ENCODE data around the gene GPRC5B.
A peak's percentile ranks its signal among the peaks of the same experiment; 100 is the strongest.

The GPRC5B gene

GRCh38 chr16:19909750-19910322 is 25.2 kb upstream of the GPRC5B start:
- H3K4me3 Mint-ChIP-seq, result no peak overlapping the region
- peaks cover 21 to 24% of the 10 kb centered on the region in 2 donors for H3K27me3 Mint-ChIP-seq
- peaks cover 4 to 11% of the 10 kb centered on the region in 2 donors for H3K4me1 Mint-ChIP-seq
- peaks cover 0 to 5% of the 10 kb centered on the region in 2 donors for H3K9me3 Mint-ChIP-seq
- DNase-seq (no peak), ATAC-seq (replicated peaks) (no peak)
- no peaks in the 10 kb centered on the region for H3K36me3 Mint-ChIP-seq
- H3K27ac Mint-ChIP-seq, result no peak overlapping the region

GRCh38 chr16:19908921-19909320 is 24.3 kb upstream of the GPRC5B start:
- no peak for ATAC-seq (replicated peaks)
- H3K27me3 Mint-ChIP-seq, result peaks cover 21 to 24% of the 10 kb centered on the region in 2 donors
- no peaks in the 10 kb centered on the region for H3K36me3 Mint-ChIP-seq
- peaks cover 0 to 5% of the 10 kb centered on the region in 2 donors for H3K9me3 Mint-ChIP-seq
- no peak for DNase-seq
- H3K4me3 Mint-ChIP-seq, result no peak overlapping the region
- no peak overlapping the region for H3K27ac Mint-ChIP-seq
- peaks cover 4 to 11% of the 10 kb centered on the region in 2 donors for H3K4me1 Mint-ChIP-seq

GRCh38 chr16:19907161-19907992 is 22.7 kb upstream of the GPRC5B start:
- peak; percentile 96 to 98 for ATAC-seq (replicated peaks)
- Mint-ChIP-seq H3K27ac (no peak overlapping the region), H3K4me3 (no peak overlapping the region), H3K4me1 (peaks cover 4 to 11% of the 10 kb centered on the region in 2 donors), H3K36me3 (no peaks in the 10 kb centered on the region), H3K9me3 (peaks cover 4 to 6% of the 10 kb centered on the region in 2 donors), H3K27me3 (peaks cover 24 to 25% of the 10 kb centered on the region in 2 donors)
- DNase-seq, result peak; percentile 69

GRCh38 chr16:19901164-19901563 is 16.5 kb upstream of the GPRC5B start:
- Mint-ChIP-seq H3K4me1 (peaks cover 2 to 6% of the 10 kb centered on the region in 2 donors), H3K9me3 (peaks cover 2 to 4% of the 10 kb centered on the region in 2 donors), H3K36me3 (no peaks in the 10 kb centered on the region), H3K27me3 (peaks cover 21 to 28% of the 10 kb centered on the region in 2 donors), H3K4me3 (no peak overlapping the region), H3K27ac (no peak overlapping the region)
- ATAC-seq (replicated peaks) (no peak), DNase-seq (no peak)

GRCh38 chr16:19899605-19899955 is 14.9 kb upstream of the GPRC5B start:
- DNase-seq (no peak), ATAC-seq (replicated peaks) (peak in 1 of 2 donors; percentile 2)
- peaks cover 2 to 4% of the 10 kb centered on the region in 2 donors for H3K9me3 Mint-ChIP-seq
- no peaks in the 10 kb centered on the region for H3K36me3 Mint-ChIP-seq
- H3K4me3 Mint-ChIP-seq, result no peak overlapping the region
- peaks cover 2 to 6% of the 10 kb centered on the region in 2 donors for H3K4me1 Mint-ChIP-seq
- H3K27me3 Mint-ChIP-seq, result peaks cover 21 to 28% of the 10 kb centered on the region in 2 donors
- no peak overlapping the region for H3K27ac Mint-ChIP-seq

GRCh38 chr16:19898924-19899604 is 14.4 kb upstream of the GPRC5B start:
- H3K9me3 Mint-ChIP-seq, result peaks cover 2 to 4% of the 10 kb centered on the region in 2 donors
- H3K27ac Mint-ChIP-seq, result no peak overlapping the region
- peaks cover 21 to 28% of the 10 kb centered on the region in 2 donors for H3K27me3 Mint-ChIP-seq
- peaks cover 2 to 6% of the 10 kb centered on the region in 2 donors for H3K4me1 Mint-ChIP-seq
- ATAC-seq (replicated peaks), result peak; percentile 69 to 74
- H3K4me3 Mint-ChIP-seq, result no peak overlapping the region
- no peaks in the 10 kb centered on the region for H3K36me3 Mint-ChIP-seq
- no peak for DNase-seq

GRCh38 chr16:19898166-19898565 is 13.5 kb upstream of the GPRC5B start:
- ATAC-seq (replicated peaks), result no peak
- no peak for DNase-seq
- Mint-ChIP-seq H3K4me1 (peaks cover 2 to 6% of the 10 kb centered on the region in 2 donors), H3K27me3 (peaks cover 23 to 28% of the 10 kb centered on the region in 2 donors), H3K36me3 (no peaks in the 10 kb centered on the region), H3K27ac (no peak overlapping the region), H3K4me3 (no peak overlapping the region), H3K9me3 (peaks cover 2 to 4% of the 10 kb centered on the region in 2 donors)

- no peak overlapping the region for H3K27ac Mint-ChIP-seq
- no peaks in the 10 kb centered on the region for H3K9me3 Mint-ChIP-seq
- DNase-seq (no peak), ATAC-seq (replicated peaks) (no peak)
- peaks cover 24 to 28% of the 10 kb centered on the region in 2 donors for H3K27me3 Mint-ChIP-seq
- H3K4me1 Mint-ChIP-seq, result peaks cover 2 to 6% of the 10 kb centered on the region in 2 donors
- no peak overlapping the region for H3K4me3 Mint-ChIP-seq
- H3K36me3 Mint-ChIP-seq, result no peaks in the 10 kb centered on the region
These were observed 12.3 kb upstream of the GPRC5B start for GRCh38 chr16:19896951-19897350.

GRCh38 chr16:19894586-19894985 is 9.9 kb upstream of the GPRC5B start:
- no peak overlapping the region for H3K27ac Mint-ChIP-seq
- ATAC-seq (replicated peaks) (no peak), DNase-seq (no peak)
- peaks cover 24% of the 10 kb centered on the region in 2 donors for H3K27me3 Mint-ChIP-seq
- no peak overlapping the region for H3K4me3 Mint-ChIP-seq
- H3K9me3 Mint-ChIP-seq, result no peaks in the 10 kb centered on the region
- peaks cover 2 to 6% of the 10 kb centered on the region in 2 donors for H3K4me1 Mint-ChIP-seq
- no peaks in the 10 kb centered on the region for H3K36me3 Mint-ChIP-seq

GRCh38 chr16:19892902-19893301 is 8.3 kb upstream of the GPRC5B start:
- DNase-seq, result no peak

GRCh38 chr16:19890901-19891300 is 6.3 kb upstream of the GPRC5B start:
- Mint-ChIP-seq H3K9me3 (no peaks in the 10 kb centered on the region), H3K27me3 (peaks cover 7 to 15% of the 10 kb centered on the region in 2 donors), H3K36me3 (no peaks in the 10 kb centered on the region), H3K4me1 (peaks cover 4 to 7% of the 10 kb centered on the region in 2 donors), H3K4me3 (no peak overlapping the region), H3K27ac (no peak overlapping the region)
- ATAC-seq (replicated peaks), result no peak
- DNase-seq, result no peak

More at GRCh38 chr16:19892902-19893301, 8.3 kb upstream of the GPRC5B start:
- Mint-ChIP-seq H3K4me3 (no peak overlapping the region), H3K27ac (no peak overlapping the region), H3K27me3 (peaks cover 10 to 16% of the 10 kb centered on the region in 2 donors), H3K9me3 (no peaks in the 10 kb centered on the region), H3K36me3 (no peaks in the 10 kb centered on the region), H3K4me1 (no peaks in the 10 kb centered on the region)
- ATAC-seq (replicated peaks), result no peak

GRCh38 chr16:19888834-19889233 is 4.2 kb upstream of the GPRC5B start:
- Mint-ChIP-seq H3K9me3 (no peaks in the 10 kb centered on the region), H3K27ac (no peak overlapping the region), H3K36me3 (no peaks in the 10 kb centered on the region), H3K4me1 (peaks cover 17 to 28% of the 10 kb centered on the region in 2 donors), H3K27me3 (peaks cover 27 to 34% of the 10 kb centered on the region in 2 donors), H3K4me3 (no peak overlapping the region)
- ATAC-seq (replicated peaks), result no peak
- DNase-seq, result no peak

GRCh38 chr16:19886073-19886941 is 1.7 kb upstream of the GPRC5B start:
- peaks cover 41 to 52% of the 10 kb centered on the region in 2 donors for H3K27me3 Mint-ChIP-seq
- no peaks in the 10 kb centered on the region for H3K36me3 Mint-ChIP-seq
- no peaks in the 10 kb centered on the region for H3K9me3 Mint-ChIP-seq
- ATAC-seq (replicated peaks), result peak; percentile 79 to 85
- no peak overlapping the region for H3K27ac Mint-ChIP-seq
- H3K4me1 Mint-ChIP-seq, result peaks cover 17 to 41% of the 10 kb centered on the region in 2 donors
- peak overlapping the region; percentile 79 to 87 for H3K4me3 Mint-ChIP-seq
- peak; percentile 75 for DNase-seq
